HTR-8/SVneo (cell line): ENCODE data around the gene MAD1L1.
"Not testable (repeated sequence)": the region's sequence is repeated elsewhere in the genome, so short reads cannot be mapped to it uniquely, and the experiment has no call there.

Source experiments
- DNase-seq: peaks from one replicate; pipeline ENCODE4 v3.0.0; 2011; ENCODE audit warnings: low spot score, mixed read lengths; ENCODE audit not compliant: insufficient read length
- FAIRE-seq: peaks from 2 replicates; lab custom pipeline; 2011; peaks lifted over from hg19 to GRCh38; lab: Jason Lieb, UNC

MAD1L1 gene

GRCh38 chr7:2163600-2164555 lies 68.9 kb downstream of the MAD1L1 start:
- FAIRE-seq = no peak
- no peak for DNase-seq

- no peak for FAIRE-seq
These were observed 69.8 kb downstream of the MAD1L1 start for GRCh38 chr7:2162959-2163358.

GRCh38 chr7:2162004-2162902 lies 70.5 kb downstream of the MAD1L1 start:
- FAIRE-seq = not testable (repeated sequence)

More at GRCh38 chr7:2162959-2163358, 69.8 kb downstream of the MAD1L1 start:
- DNase-seq = no peak

GRCh38 chr7:2159176-2159520 lies 73.6 kb downstream of the MAD1L1 start:
- FAIRE-seq (no peak), DNase-seq (no peak)

More at GRCh38 chr7:2162004-2162902, 70.5 kb downstream of the MAD1L1 start:
- DNase-seq = not testable (repeated sequence)

- FAIRE-seq = no peak
- no peak for DNase-seq
These were observed 74.2 kb downstream of the MAD1L1 start for GRCh38 chr7:2158331-2159175.

GRCh38 chr7:2157473-2158279 lies 75.1 kb downstream of the MAD1L1 start:
- FAIRE-seq (no peak), DNase-seq (no peak)

- no peak for FAIRE-seq
- no peak for DNase-seq
These were observed 75.8 kb downstream of the MAD1L1 start for GRCh38 chr7:2156756-2157472.

GRCh38 chr7:2154831-2155230 lies 77.9 kb downstream of the MAD1L1 start:
- no peak for DNase-seq
- FAIRE-seq = no peak

- FAIRE-seq = peak; percentile 49
- no peak for DNase-seq
These were observed 78.6 kb downstream of the MAD1L1 start for GRCh38 chr7:2154121-2154520.

- DNase-seq (no peak), FAIRE-seq (peak; percentile 48)
These were observed 80.1 kb downstream of the MAD1L1 start for GRCh38 chr7:2152646-2153045.

GRCh38 chr7:2151801-2152612 lies 80.7 kb downstream of the MAD1L1 start:
- DNase-seq (peak; percentile 68), FAIRE-seq (peak; percentile 78)

- no peak for FAIRE-seq
- no peak for DNase-seq
These were observed 81.5 kb downstream of the MAD1L1 start for GRCh38 chr7:2151237-2151636.

GRCh38 chr7:2150445-2150815 lies 82.3 kb downstream of the MAD1L1 start:
- DNase-seq (no peak), FAIRE-seq (no peak)

- DNase-seq (no peak), FAIRE-seq (peak; percentile 65)
These were observed 82.9 kb downstream of the MAD1L1 start for GRCh38 chr7:2149672-2150444.

- FAIRE-seq = no peak
- DNase-seq = no peak
These were observed 83.9 kb downstream of the MAD1L1 start for GRCh38 chr7:2148814-2149213.

GRCh38 chr7:2148189-2148588 lies 84.6 kb downstream of the MAD1L1 start:
- FAIRE-seq (no peak), DNase-seq (no peak)
